Body of pancreas (tissue), 4 donors: ENCODE results near the gene EID1. TPM values are rescaled to one million over a fixed set of nuclear protein-coding genes. Genes with fewer than 3 reads are reported as not detected.

ENCODE experiments used
- ATAC-seq: fragments of 150-250 bp; one replicate; pipeline ENCODE4 v1.9.1; 2016
- DNase-seq, 4 donors: peaks; one replicate each; pipeline ENCODE4 v3.0.0-alpha.2; 2019
- H3K27ac ChIP-seq, 4 donors: fragments of 200-600 bp; sonication (generic); 1 replicate in 3 of 4; 2 replicates in 1 of 4; pipeline versions ENCODE4 v1.5.1 to v1.6.1; 2016 to 2019; ENCODE audit warnings: mild to moderate bottlenecking in 1 of 4, mixed read lengths in 1 of 4, moderate library complexity in 1 of 4
- H3K27me3 ChIP-seq, 2 donors: fragments of 200-600 bp; sonication (generic); one replicate each; pipeline ENCODE4 v1.6.0; 2016; ENCODE audit warnings: mild to moderate bottlenecking in 1 of 2
- H3K36me3 ChIP-seq, 2 donors: fragments of 200-600 bp; sonication (generic); replicated peaks in 1 of 2; 2 replicates each; pipeline ENCODE4 v1.5.1; 2016; ENCODE audit warnings: low read depth in 2 of 2; ENCODE audit not compliant: insufficient read depth in 1 of 2
- H3K4me1 ChIP-seq: fragments of 200-600 bp; sonication (generic); one replicate; pipeline ENCODE4 v1.6.0; 2016
- H3K4me3 ChIP-seq, 2 donors: fragments of 200-600 bp; sonication (generic); 1 replicate in 1 of 2; 2 replicates in 1 of 2; pipeline ENCODE4 v1.5.1; 2016 to 2019
- H3K9me3 ChIP-seq, 3 donors: fragments of 200-600 bp; sonication (generic); 1 replicate in 2 of 3; 2 replicates in 1 of 3; pipeline ENCODE4 v1.5.1; 2016
- POLR2A ChIP-seq, 3 donors: fragments of 450-650 bp; IDR thresholded peaks; one replicate each; pipeline ENCODE4 v1.6.1; 2016; ENCODE audit warnings: antibody characterized with exemption in 3 of 3, mild to moderate bottlenecking in 2 of 3
- WGBS, 2 donors: methylation state at CpG; one replicate each; pipeline ENCODE4 v1.1.5; 2017; 5-methylcytosine and 5-hydroxymethylcytosine counted together
- intact Hi-C: fragments of 100-400 bp; cut with DNase I; formaldehyde crosslinking; loops from one replicate; pipeline ENCODE4 v1.15.1; 2023
- total RNA-seq, 2 donors: library from RNA; depleted of rRNA; stranded (reverse); fragments of >200 nt; gene quantifications; one replicate each; pipeline ENCODE4 v1.1.0, GENCODE V29; 2016
- TF ChIP-seq, protein P1 (sequence below), 7 experiments: fragments of 450-650 bp in 4 of 7; fragments of 200-600 bp in 3 of 7; sonication (generic) in 3 of 7; IDR thresholded peaks; one replicate each; pipeline ENCODE4 v1.5.1; 2016 to 2019; ENCODE audit warnings: antibody characterized with exemption in 7 of 7

Gene EID1
- total RNA-seq, 2 donors from 2014 or later: 60.0 to 182 TPM

DNA sequence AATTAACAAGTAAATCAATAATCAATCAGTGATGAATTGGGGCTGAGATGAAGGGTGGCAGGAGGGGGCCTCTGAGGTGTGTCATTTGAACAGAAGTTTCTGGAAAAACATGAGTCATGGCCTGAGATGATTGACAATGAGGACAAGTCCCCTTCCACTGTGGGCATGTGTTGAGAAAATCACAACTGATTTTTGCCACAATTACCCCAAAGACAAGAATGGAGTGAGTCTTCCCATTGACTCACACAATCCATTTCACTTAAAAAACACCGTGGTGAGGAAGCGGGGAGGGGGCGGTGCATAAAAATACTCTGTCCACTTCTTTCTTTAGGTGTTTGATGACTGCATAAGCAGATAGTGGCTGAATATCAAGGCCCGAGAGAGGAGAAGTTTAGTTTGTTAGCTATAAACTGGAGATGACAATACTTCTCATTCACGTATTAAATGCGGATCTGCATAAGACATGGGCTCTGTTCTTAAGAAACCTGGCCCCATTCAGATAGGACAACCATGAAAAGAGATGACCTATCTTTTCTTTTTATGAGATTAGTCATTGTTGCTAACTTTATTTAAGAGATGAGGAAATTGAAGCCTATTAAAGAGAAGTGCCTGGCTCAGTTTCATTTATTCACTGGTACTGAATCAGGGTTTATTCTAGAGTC, 51.1 kb downstream of the EID1 start:
- WGBS, 2 donors: 84 to 89% methylated on average over 6 of the region's 6 CpGs
- H3K9me3 ChIP-seq: no peaks in the 10 kb centered on the region
- DNase-seq (no peak), ATAC-seq (no peak)
- no peak overlapping the region for H3K27ac ChIP-seq
- no peaks in the 10 kb centered on the region for H3K4me1 ChIP-seq
- no peaks in the 10 kb centered on the region for H3K36me3 ChIP-seq
- H3K27me3 ChIP-seq: no peaks in the 10 kb centered on the region
- TF ChIP-seq, protein P1, sequence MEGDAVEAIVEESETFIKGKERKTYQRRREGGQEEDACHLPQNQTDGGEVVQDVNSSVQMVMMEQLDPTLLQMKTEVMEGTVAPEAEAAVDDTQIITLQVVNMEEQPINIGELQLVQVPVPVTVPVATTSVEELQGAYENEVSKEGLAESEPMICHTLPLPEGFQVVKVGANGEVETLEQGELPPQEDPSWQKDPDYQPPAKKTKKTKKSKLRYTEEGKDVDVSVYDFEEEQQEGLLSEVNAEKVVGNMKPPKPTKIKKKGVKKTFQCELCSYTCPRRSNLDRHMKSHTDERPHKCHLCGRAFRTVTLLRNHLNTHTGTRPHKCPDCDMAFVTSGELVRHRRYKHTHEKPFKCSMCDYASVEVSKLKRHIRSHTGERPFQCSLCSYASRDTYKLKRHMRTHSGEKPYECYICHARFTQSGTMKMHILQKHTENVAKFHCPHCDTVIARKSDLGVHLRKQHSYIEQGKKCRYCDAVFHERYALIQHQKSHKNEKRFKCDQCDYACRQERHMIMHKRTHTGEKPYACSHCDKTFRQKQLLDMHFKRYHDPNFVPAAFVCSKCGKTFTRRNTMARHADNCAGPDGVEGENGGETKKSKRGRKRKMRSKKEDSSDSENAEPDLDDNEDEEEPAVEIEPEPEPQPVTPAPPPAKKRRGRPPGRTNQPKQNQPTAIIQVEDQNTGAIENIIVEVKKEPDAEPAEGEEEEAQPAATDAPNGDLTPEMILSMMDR (IDR thresholded peaks at IDR 0.05): no peak
- TF ChIP-seq POLR2A (IDR thresholded peaks at IDR 0.05): no peak
- H3K4me3 ChIP-seq: no peak overlapping the region
- intact Hi-C loops: no loop called here

DNA sequence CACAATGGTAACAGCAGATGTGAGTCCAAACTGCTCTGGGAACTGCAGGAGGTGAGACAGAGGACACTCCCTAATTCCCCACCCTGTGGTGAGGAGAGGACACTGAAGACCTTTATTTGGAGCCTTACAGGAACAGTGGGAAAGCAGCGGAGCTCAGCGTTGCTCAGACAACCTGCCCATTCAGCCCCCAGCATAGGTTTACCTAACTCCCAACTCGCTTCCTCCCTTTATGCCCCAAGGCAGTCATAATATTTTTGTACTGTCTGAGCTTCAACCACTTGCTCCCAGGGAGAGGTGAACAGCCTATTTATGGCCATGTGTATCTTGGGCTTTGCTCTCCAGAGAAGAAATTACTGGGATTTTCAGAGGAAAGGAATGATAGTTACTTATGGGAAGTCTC, 51.7 kb downstream of the EID1 start:
- Histone ChIP-seq H3K9me3 (no peaks in the 10 kb centered on the region), H3K4me1 (no peaks in the 10 kb centered on the region), H3K36me3 (no peaks in the 10 kb centered on the region), H3K27me3 (no peaks in the 10 kb centered on the region), H3K4me3 (no peak overlapping the region), H3K27ac (no peak overlapping the region)
- TF ChIP-seq POLR2A (IDR thresholded peaks at IDR 0.05): no peak
- TF ChIP-seq, protein P1 (IDR thresholded peaks at IDR 0.05): no peak
- WGBS, 2 donors: 57 to 89% methylated on average over 3 of the region's 3 CpGs
- DNase-seq (no peak), ATAC-seq (no peak)
- intact Hi-C loops: no loop called here

Other genes starting within 250 kb of the EID1 start
- 10 to 100 TPM; 12.7 to 51.1 TPM for gene FBN1, start 232.4 kb upstream of the EID1 start, total RNA-seq
- gene CEP152, start 67.1 kb upstream of the EID1 start, total RNA-seq: 1 to 10 TPM; 3.6 to 7.9 TPM
- gene SHC4, start 85.8 kb downstream of the EID1 start, total RNA-seq: under 1 TPM in 1 of 2 donors, not detected in 1; 0.78 TPM
- 10 to 100 TPM; 23.9 to 32.0 TPM for gene SECISBP2L, start 168.3 kb downstream of the EID1 start, total RNA-seq